WTC11 (cell line): ENCODE data around the gene RAB3D. TPM values are rescaled to one million over a fixed set of nuclear protein-coding genes. Genes with fewer than 3 reads are reported as not detected.

ENCODE experiments used
- ARID4B ChIP-seq: sonication (generic); formaldehyde crosslinking; IDR thresholded peaks from 2 replicates; pipeline ENCODE4 v1.8.0; 2023; ENCODE audit warnings: missing genetic modification reagents, mild to moderate bottlenecking, borderline replicate concordance
- ATF1 ChIP-seq: sonication (generic); formaldehyde crosslinking; IDR thresholded peaks from 2 replicates; pipeline ENCODE4 v1.8.1; 2023; ENCODE audit warnings: mild to moderate bottlenecking, moderate library complexity, missing genetic modification reagents
- CREB1 ChIP-seq: sonication (generic); formaldehyde crosslinking; IDR thresholded peaks from 2 replicates; pipeline ENCODE4 v1.8.0; 2023; ENCODE audit warnings: mild to moderate bottlenecking, missing genetic modification reagents
- ERG ChIP-seq: fragments of 250-450 bp; sonication (Bioruptor Pico); IDR thresholded peaks from 2 replicates; pipeline ENCODE4 v1.8.0; 2021; ENCODE audit warnings: mild to moderate bottlenecking
- FOXP4 ChIP-seq: sonication (generic); formaldehyde crosslinking; IDR thresholded peaks from 2 replicates; pipeline ENCODE4 v1.8.0; 2022; ENCODE audit warnings: mild to moderate bottlenecking, missing genetic modification reagents
- IRF1 ChIP-seq: sonication (generic); formaldehyde crosslinking; IDR thresholded peaks from 2 replicates; pipeline ENCODE4 v1.8.0; 2023; ENCODE audit warnings: missing genetic modification reagents
- JUN ChIP-seq: sonication (generic); formaldehyde crosslinking; IDR thresholded peaks from 2 replicates; pipeline ENCODE4 v1.8.0; 2023; ENCODE audit warnings: mild to moderate bottlenecking, missing genetic modification reagents
- KAT7 ChIP-seq: sonication (generic); formaldehyde crosslinking; IDR thresholded peaks from 2 replicates; pipeline ENCODE4 v1.8.1; 2023; ENCODE audit warnings: missing genetic modification reagents, mild to moderate bottlenecking, borderline replicate concordance
- MAX ChIP-seq: sonication (generic); formaldehyde crosslinking; IDR thresholded peaks from 2 replicates; pipeline ENCODE4 v1.8.0; 2022; ENCODE audit warnings: mild to moderate bottlenecking, missing genetic modification reagents
- NFYB ChIP-seq: sonication (generic); formaldehyde crosslinking; conservative IDR thresholded peaks from 2 replicates; pipeline ENCODE4 v1.8.0; 2022; ENCODE audit warnings: low read depth, missing genetic modification reagents
- NR2C2 ChIP-seq: sonication (generic); formaldehyde crosslinking; IDR thresholded peaks from 2 replicates; pipeline ENCODE4 v1.8.0; 2022; ENCODE audit warnings: mild to moderate bottlenecking, missing genetic modification reagents
- RELA ChIP-seq: sonication (generic); formaldehyde crosslinking; IDR thresholded peaks from 2 replicates; pipeline ENCODE4 v1.8.1; 2022; ENCODE audit warnings: missing genetic modification reagents, mild to moderate bottlenecking, borderline replicate concordance
- SOX15 ChIP-seq: fragments of 250-450 bp; sonication (Bioruptor Pico); IDR thresholded peaks from 2 replicates; pipeline ENCODE4 v1.9.0; 2021; ENCODE audit warnings: mild to moderate bottlenecking
- SP1 ChIP-seq: sonication (generic); formaldehyde crosslinking; conservative IDR thresholded peaks from 2 replicates; pipeline ENCODE4 v1.8.1; 2022; ENCODE audit warnings: missing genetic modification reagents
- TEAD4 ChIP-seq: sonication (generic); formaldehyde crosslinking; IDR thresholded peaks from 2 replicates; pipeline ENCODE4 v1.8.0; 2022; ENCODE audit warnings: mild to moderate bottlenecking, missing genetic modification reagents
- USF1 ChIP-seq: sonication (generic); formaldehyde crosslinking; IDR thresholded peaks from 2 replicates; pipeline ENCODE4 v1.8.0; 2022; ENCODE audit warnings: mild to moderate bottlenecking, missing genetic modification reagents
- USF2 ChIP-seq: sonication (generic); formaldehyde crosslinking; IDR thresholded peaks from 2 replicates; pipeline ENCODE4 v1.8.1; 2023; ENCODE audit warnings: mild to moderate bottlenecking, missing genetic modification reagents, moderate library complexity
- ZNF138 ChIP-seq: sonication (generic); formaldehyde crosslinking; conservative IDR thresholded peaks from 2 replicates; pipeline ENCODE4 v1.8.1; 2022; ENCODE audit warnings: mild to moderate bottlenecking, moderate library complexity, missing genetic modification reagents
- total RNA-seq: library from RNA; stranded (reverse); gene quantifications from 3 replicates; pipeline ENCODE4 v1.2.3, GENCODE V29; 2021

Gene RAB3D
- total RNA-seq, 1 experiment from 2014 or later: 18.9 TPM

GRCh38 chr19:11380653-11381537 lies 41.4 kb upstream of the RAB3D start (continued):
- TF ChIP-seq ERG (CRISPR knock-in tag) (no peak), TEAD4 (CRISPR knock-in tag) (no peak), FOXP4 (CRISPR knock-in tag) (peak; percentile 52; the same call in 1 of the 2 replicates), USF1 (0 out of 2 replicates have a peak, but pooled peaks have one; percentile 42), MAX (CRISPR knock-in tag) (peak; percentile 75; the same call in 1 of the 2 replicates), SP1 (CRISPR knock-in tag) (peak; percentile 91), SOX15 (CRISPR knock-in tag) (no peak), ATF1 (CRISPR knock-in tag) (no peak), IRF1 (CRISPR knock-in tag) (0 out of 2 replicates have a peak, but pooled peaks have one; percentile 51), JUN (no peak), ZNF138 (CRISPR knock-in tag) (no peak), NR2C2 (no peak), ARID4B (peak; percentile 57; the same call in 1 of the 2 replicates), RELA (CRISPR knock-in tag) (no peak), KAT7 (CRISPR knock-in tag) (no peak), NFYB (peak; percentile 78), USF2 (CRISPR knock-in tag) (peak; percentile 58), CREB1 (CRISPR knock-in tag) (peak; percentile 45; the same call in 1 of the 2 replicates)
- TF ChIP-seq, all 79 proteins: peak for 17
